WTC11 (cell line): ENCODE measurements around the gene SNX30. TPM values are rescaled to one million over a fixed set of nuclear protein-coding genes. Genes with fewer than 3 reads are reported as not detected.

ENCODE experiments used
- ATAC-seq: fragments of 200-7000 bp; cut with Tn5 transposase; 2 replicates; pipeline ENCODE4 v1.10.0; 2021; ENCODE audit warnings: mild to moderate bottlenecking, moderate library complexity
- CTCF ChIA-PET: fragments of 300-600 bp; sonication (Branson Sonifier 250); formaldehyde crosslinking; loops from one replicate; lab custom pipeline; 2021; ENCODE audit warnings: antibody characterized with exemption; lab: Charles Lee
- POLR2A ChIA-PET: fragments of 350-600 bp; sonication (Branson Sonifier 250); formaldehyde crosslinking; loops from one replicate; lab custom pipeline; 2021; ENCODE audit warnings: antibody characterized with exemption; lab: Charles Lee
- DNase-seq: peaks from one replicate; pipeline ENCODE4 v3.0.0; 2021; ENCODE audit warnings: low spot score
- H3K27ac Mint-ChIP-seq: 2 replicates; pipeline ENCODE4 v1.8.0; 2021; ENCODE audit warnings: mixed read lengths
- H3K27me3 Mint-ChIP-seq: 2 replicates; pipeline ENCODE4 v1.8.0; 2021; ENCODE audit warnings: low read depth, mild to moderate bottlenecking, moderate library complexity, mixed read lengths
- H3K36me3 Mint-ChIP-seq: 2 replicates; pipeline ENCODE4 v1.8.0; 2021; ENCODE audit warnings: mixed read lengths
- H3K4me1 Mint-ChIP-seq: 2 replicates; pipeline ENCODE4 v1.8.0; 2022; ENCODE audit warnings: mixed read lengths
- H3K4me3 Mint-ChIP-seq: 2 replicates; pipeline ENCODE4 v1.8.0; 2021; ENCODE audit warnings: mild to moderate bottlenecking, moderate library complexity, mixed read lengths
- H3K9me3 Mint-ChIP-seq: 2 replicates; pipeline ENCODE4 v1.8.0; 2021; ENCODE audit warnings: mixed read lengths
- ATF1 ChIP-seq: sonication (generic); formaldehyde crosslinking; IDR thresholded peaks from 2 replicates; pipeline ENCODE4 v1.8.1; 2023; ENCODE audit warnings: mild to moderate bottlenecking, moderate library complexity, missing genetic modification reagents
- ATF2 ChIP-seq: sonication (generic); formaldehyde crosslinking; IDR thresholded peaks from 2 replicates; pipeline ENCODE4 v1.8.1; 2022; ENCODE audit warnings: low read depth, missing genetic modification reagents, borderline replicate concordance
- E2F5 ChIP-seq: sonication (generic); formaldehyde crosslinking; IDR thresholded peaks from 2 replicates; pipeline ENCODE4 v1.8.1; 2022; ENCODE audit warnings: mild to moderate bottlenecking, moderate library complexity, missing genetic modification reagents
- ESRRA ChIP-seq: sonication (generic); formaldehyde crosslinking; IDR thresholded peaks from 2 replicates; pipeline ENCODE4 v1.8.1; 2022; ENCODE audit warnings: mild to moderate bottlenecking, missing genetic modification reagents, borderline replicate concordance
- FOXJ3 ChIP-seq: sonication (generic); formaldehyde crosslinking; IDR thresholded peaks from 2 replicates; pipeline ENCODE4 v1.9.0; 2021; ENCODE audit warnings: missing genetic modification reagents, mild to moderate bottlenecking, borderline replicate concordance
- FOXP4 ChIP-seq: sonication (generic); formaldehyde crosslinking; IDR thresholded peaks from 2 replicates; pipeline ENCODE4 v1.8.0; 2022; ENCODE audit warnings: mild to moderate bottlenecking, missing genetic modification reagents
- GRHL2 ChIP-seq: fragments of 250-450 bp; sonication (Bioruptor Pico); IDR thresholded peaks from 2 replicates; pipeline ENCODE4 v1.8.0; 2022; ENCODE audit warnings: mild to moderate bottlenecking, moderate library complexity; ENCODE audit not compliant: insufficient replicate concordance, severe bottlenecking
- NFATC4 ChIP-seq: fragments of 250-450 bp; sonication (Bioruptor Pico); IDR thresholded peaks from 2 replicates; pipeline ENCODE4 v1.9.0; 2021; ENCODE audit warnings: mild to moderate bottlenecking
- NR3C1 ChIP-seq: sonication (generic); formaldehyde crosslinking; conservative IDR thresholded peaks from 2 replicates; pipeline ENCODE4 v1.8.1; 2023; ENCODE audit warnings: low read depth, mild to moderate bottlenecking, missing genetic modification reagents
- SMAD3 ChIP-seq: sonication (generic); formaldehyde crosslinking; IDR thresholded peaks from 2 replicates; pipeline ENCODE4 v1.8.0; 2022; ENCODE audit warnings: missing genetic modification reagents, mild to moderate bottlenecking, borderline replicate concordance
- ZBTB21 ChIP-seq: sonication (generic); formaldehyde crosslinking; IDR thresholded peaks from 2 replicates; pipeline ENCODE4 v1.8.1; 2023; ENCODE audit warnings: mild to moderate bottlenecking, missing genetic modification reagents, borderline replicate concordance
- ZBTB43 ChIP-seq: sonication (generic); formaldehyde crosslinking; IDR thresholded peaks from 2 replicates; pipeline ENCODE4 v1.8.1; 2023; ENCODE audit warnings: mild to moderate bottlenecking, missing genetic modification reagents
- ZNF219 ChIP-seq: sonication (generic); formaldehyde crosslinking; IDR thresholded peaks from 2 replicates; pipeline ENCODE4 v1.8.0; 2023; ENCODE audit warnings: missing genetic modification reagents, mild to moderate bottlenecking, borderline replicate concordance
- ZNF232 ChIP-seq: sonication (generic); formaldehyde crosslinking; IDR thresholded peaks from 2 replicates; pipeline ENCODE4 v1.8.0; 2022; ENCODE audit warnings: mild to moderate bottlenecking, missing genetic modification reagents
- ZNF281 ChIP-seq: sonication (generic); formaldehyde crosslinking; IDR thresholded peaks from 2 replicates; pipeline ENCODE4 v1.8.0; 2023; ENCODE audit warnings: mild to moderate bottlenecking, missing genetic modification reagents
- ZNF416 ChIP-seq: fragments of 250-450 bp; sonication (Bioruptor Pico); IDR thresholded peaks from 2 replicates; pipeline ENCODE4 v1.9.0; 2021; ENCODE audit warnings: mild to moderate bottlenecking, inconsistent platforms
- ZNF423 ChIP-seq: fragments of 250-450 bp; sonication (Bioruptor Pico); IDR thresholded peaks from 2 replicates; pipeline ENCODE4 v2.1.2; 2022; ENCODE audit warnings: mild to moderate bottlenecking, moderate library complexity
- ZNF512 ChIP-seq: sonication (generic); formaldehyde crosslinking; IDR thresholded peaks from 2 replicates; pipeline ENCODE4 v1.8.1; 2022; ENCODE audit warnings: missing genetic modification reagents, borderline replicate concordance
- total RNA-seq: library from RNA; stranded (reverse); gene quantifications from 3 replicates; pipeline ENCODE4 v1.2.3, GENCODE V29; 2021

Gene SNX30
- total RNA-seq, 1 experiment from 2014 or later = 13.4 TPM

GRCh38 chr9:112754578-112754977 lies 4.0 kb downstream of the SNX30 start:
- TF ChIP-seq FOXP4 (no peak), E2F5 (no peak), ZBTB21 (CRISPR knock-in tag) (no peak), FOXJ3 (CRISPR knock-in tag) (no peak), ATF1 (CRISPR knock-in tag) (no peak), ZNF219 (CRISPR knock-in tag) (no peak)
- H3K4me1 Mint-ChIP-seq = peaks cover 18% of the 10 kb centered on the region
- no peaks in the 10 kb centered on the region for H3K9me3 Mint-ChIP-seq
- no peak overlapping the region; the same call in 1 of the 2 replicates for H3K27ac Mint-ChIP-seq
- POLR2A ChIA-PET = no interaction called here
- CTCF ChIA-PET = no interaction called here
- peaks cover 6% of the 10 kb centered on the region for H3K27me3 Mint-ChIP-seq
- H3K4me3 Mint-ChIP-seq = no peak overlapping the region
- no peaks in the 10 kb centered on the region for H3K36me3 Mint-ChIP-seq
- ATAC-seq = no peak
- no peak for DNase-seq

- POLR2A ChIA-PET = no interaction called here
- DNase-seq = no peak
- no peak overlapping the region for H3K4me3 Mint-ChIP-seq
- H3K9me3 Mint-ChIP-seq = no peaks in the 10 kb centered on the region
- H3K36me3 Mint-ChIP-seq = no peaks in the 10 kb centered on the region
- peaks cover 14% of the 10 kb centered on the region for H3K4me1 Mint-ChIP-seq
- peaks cover 3% of the 10 kb centered on the region for H3K27me3 Mint-ChIP-seq
- H3K27ac Mint-ChIP-seq = no peak overlapping the region
- CTCF ChIA-PET = no interaction called here
- no peak for ATAC-seq
- TF ChIP-seq NFATC4 (CRISPR knock-in tag) = no peak
- no peak for TF ChIP-seq ESRRA (CRISPR knock-in tag)
- TF ChIP-seq ZBTB43 (CRISPR knock-in tag) = no peak
- no peak for TF ChIP-seq ZNF512
- TF ChIP-seq GRHL2 (CRISPR knock-in tag) = no peak
- no peak for TF ChIP-seq NR3C1
- TF ChIP-seq SMAD3 = no peak
- TF ChIP-seq ZNF416 (CRISPR knock-in tag) = no peak
- TF ChIP-seq ZNF423 (CRISPR knock-in tag) = no peak
Observed at GRCh38 chr9:112755016-112755427, 4.5 kb downstream of the SNX30 start.

GRCh38 chr9:112755675-112756074 lies 5.1 kb downstream of the SNX30 start:
- no peak for DNase-seq
- Mint-ChIP-seq H3K4me3 (no peak overlapping the region), H3K9me3 (no peaks in the 10 kb centered on the region), H3K27me3 (no peaks in the 10 kb centered on the region; the same call in 1 of the 2 replicates), H3K27ac (no peak overlapping the region), H3K36me3 (no peaks in the 10 kb centered on the region), H3K4me1 (peaks cover 15% of the 10 kb centered on the region)
- CTCF ChIA-PET = no interaction called here
- POLR2A ChIA-PET = no interaction called here
- no peak for ATAC-seq
- TF ChIP-seq ATF2 (CRISPR knock-in tag) (no peak), ZNF281 (no peak), E2F5 (no peak), ZNF232 (CRISPR knock-in tag) (no peak)
